HG02610 (cell line): ENCODE measurements around the gene KCTD6.

ENCODE experiments used
- ATAC-seq: cut with Tn5 transposase; IDR thresholded peaks from one replicate; pipeline ENCODE4 v1.9.1; 2021; ENCODE audit warnings: mild to moderate bottlenecking, moderate library complexity; ENCODE audit not compliant: unreplicated experiment

Gene KCTD6

GRCh38 chr3:58484722-58485069 lies 7.2 kb upstream of the KCTD6 start:
- no peak for ATAC-seq

- no peak for ATAC-seq
Measured at GRCh38 chr3:58485801-58486435, 6.0 kb upstream of the KCTD6 start.

GRCh38 chr3:58487140-58487886 lies 4.6 kb upstream of the KCTD6 start:
- no peak for ATAC-seq

GRCh38 chr3:58488967-58489366 lies 2.9 kb upstream of the KCTD6 start:
- no peak for ATAC-seq

GRCh38 chr3:58490860-58491501 lies 915 bp upstream of the KCTD6 start:
- no peak for ATAC-seq

- ATAC-seq, result no peak
Measured at GRCh38 chr3:58492494-58492905, 604 bp downstream of the KCTD6 start.

GRCh38 chr3:58494107-58494506 lies 2.2 kb downstream of the KCTD6 start:
- no peak for ATAC-seq

GRCh38 chr3:58495101-58495500 lies 3.2 kb downstream of the KCTD6 start:
- no peak for ATAC-seq

- ATAC-seq, result no peak
Measured at GRCh38 chr3:58496206-58496857, 4.4 kb downstream of the KCTD6 start.

GRCh38 chr3:58497097-58497496 lies 5.2 kb downstream of the KCTD6 start:
- ATAC-seq, result no peak

- ATAC-seq, result no peak
Measured at GRCh38 chr3:58502872-58503271, 11.0 kb downstream of the KCTD6 start.

GRCh38 chr3:58507356-58508078 lies 15.6 kb downstream of the KCTD6 start:
- ATAC-seq, result no peak

- ATAC-seq, result no peak
Measured at GRCh38 chr3:58508437-58508836, 16.5 kb downstream of the KCTD6 start.

GRCh38 chr3:58514405-58514804 lies 22.5 kb downstream of the KCTD6 start:
- no peak for ATAC-seq

GRCh38 chr3:58518291-58518789 lies 26.4 kb downstream of the KCTD6 start:
- ATAC-seq, result no peak

GRCh38 chr3:58519668-58520402 lies 27.9 kb downstream of the KCTD6 start:
- no peak for ATAC-seq

GRCh38 chr3:58520403-58521335 lies 28.8 kb downstream of the KCTD6 start:
- ATAC-seq, result no peak

GRCh38 chr3:58521336-58521670 lies 29.4 kb downstream of the KCTD6 start:
- no peak for ATAC-seq

- ATAC-seq, result no peak
Measured at GRCh38 chr3:58521917-58522631, 30.2 kb downstream of the KCTD6 start.
